Epithelial cell of proximal tubule (primary cell): ENCODE measurements around the gene UBL5. TPM values are rescaled to one million over a fixed set of nuclear protein-coding genes. Genes with fewer than 3 reads are reported as not detected.
"Not testable (repeated sequence)": the region's sequence is repeated elsewhere in the genome, so short reads cannot be mapped to it uniquely, and the experiment has no call there.

Experiments
- DNase-seq: peaks from one replicate; pipeline ENCODE4 v3.0.0-alpha.2; 2011; ENCODE audit warnings: low read depth
- H3K4me3 ChIP-seq: 2 replicates; pipeline ENCODE4 v1.5.1; 2011; ENCODE audit warnings: low read depth, mild to moderate bottlenecking, low read length
- CTCF ChIP-seq: conservative IDR thresholded peaks from 2 replicates; pipeline ENCODE4 v1.5.1; 2012; ENCODE audit warnings: low read depth, mild to moderate bottlenecking, low read length
- total RNA-seq: library from RNA; depleted of rRNA; stranded (reverse); fragments of >200 nt; gene quantifications from 2 replicates; pipeline ENCODE4 v1.2.3, GENCODE V29; 2015

UBL5 gene
- total RNA-seq, 1 donor from 2014 or later, result 748 TPM

- TF ChIP-seq CTCF, result no peak
- no peak for DNase-seq
- H3K4me3 ChIP-seq, result peak overlapping the region; percentile 96
These were observed 7.8 kb downstream of the UBL5 start for GRCh38 chr19:9835507-9835949.

- no peak for TF ChIP-seq CTCF
- no peak for DNase-seq
- H3K4me3 ChIP-seq, result peak overlapping the region; percentile 96
These were observed 8.3 kb downstream of the UBL5 start for GRCh38 chr19:9836021-9836420.

GRCh38 chr19:9838324-9838723 is 10.6 kb downstream of the UBL5 start:
- DNase-seq, result no peak
- no peak overlapping the region for H3K4me3 ChIP-seq
- no peak for TF ChIP-seq CTCF

GRCh38 chr19:9839415-9839814 is 11.7 kb downstream of the UBL5 start:
- no peak for DNase-seq
- no peak for TF ChIP-seq CTCF
- H3K4me3 ChIP-seq, result no peak overlapping the region

GRCh38 chr19:9842834-9843625 is 15.3 kb downstream of the UBL5 start:
- H3K4me3 ChIP-seq, result no peak overlapping the region
- no peak for DNase-seq
- TF ChIP-seq CTCF, result no peak

GRCh38 chr19:9843626-9844273 is 16.0 kb downstream of the UBL5 start:
- not testable (repeated sequence) for H3K4me3 ChIP-seq, DNase-seq

GRCh38 chr19:9847087-9847671 is 19.5 kb downstream of the UBL5 start:
- DNase-seq, result no peak
- TF ChIP-seq CTCF, result no peak

More at GRCh38 chr19:9847087-9847671, 19.5 kb downstream of the UBL5 start:
- H3K4me3 ChIP-seq, result no peak overlapping the region
